Hematopoietic multipotent progenitor cell treated with erythropoietin and hydrocortisone succinate and interleukin-3 and kit ligand, for 4 days (in vitro differentiated cells): Measurements from ENCODE around the gene ARMH3.
A peak's percentile ranks its signal among the peaks of the same experiment; 100 is the strongest.

ENCODE experiments used
- DNase-seq: peaks from one replicate; pipeline ENCODE4 v3.0.0-alpha.2; 2015

Gene ARMH3

DNA sequence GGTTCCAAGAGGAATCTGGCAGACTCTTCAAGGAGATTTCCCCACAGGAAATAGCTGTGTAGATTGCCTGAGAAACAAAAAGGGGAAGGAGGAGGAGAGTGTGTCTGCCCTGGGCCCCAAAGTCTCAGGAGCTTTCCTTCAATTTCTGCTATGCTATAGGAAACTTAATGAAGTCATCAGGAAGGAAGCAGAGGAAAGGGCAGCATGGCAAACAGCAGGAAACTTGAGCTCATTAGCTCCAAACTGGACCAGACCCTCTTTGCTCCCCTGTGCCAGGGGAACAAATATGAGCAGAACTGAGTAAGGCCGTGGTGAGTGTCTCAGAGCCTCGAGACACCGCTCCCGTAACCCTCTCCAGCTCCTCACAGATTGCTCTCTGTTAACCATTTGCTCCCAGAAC is 207.6 kb downstream of the ARMH3 start:
- no peak for DNase-seq

- no peak for DNase-seq
These were observed 210.1 kb downstream of the ARMH3 start for GRCh38 chr10:101845893-101846292.

DNA sequence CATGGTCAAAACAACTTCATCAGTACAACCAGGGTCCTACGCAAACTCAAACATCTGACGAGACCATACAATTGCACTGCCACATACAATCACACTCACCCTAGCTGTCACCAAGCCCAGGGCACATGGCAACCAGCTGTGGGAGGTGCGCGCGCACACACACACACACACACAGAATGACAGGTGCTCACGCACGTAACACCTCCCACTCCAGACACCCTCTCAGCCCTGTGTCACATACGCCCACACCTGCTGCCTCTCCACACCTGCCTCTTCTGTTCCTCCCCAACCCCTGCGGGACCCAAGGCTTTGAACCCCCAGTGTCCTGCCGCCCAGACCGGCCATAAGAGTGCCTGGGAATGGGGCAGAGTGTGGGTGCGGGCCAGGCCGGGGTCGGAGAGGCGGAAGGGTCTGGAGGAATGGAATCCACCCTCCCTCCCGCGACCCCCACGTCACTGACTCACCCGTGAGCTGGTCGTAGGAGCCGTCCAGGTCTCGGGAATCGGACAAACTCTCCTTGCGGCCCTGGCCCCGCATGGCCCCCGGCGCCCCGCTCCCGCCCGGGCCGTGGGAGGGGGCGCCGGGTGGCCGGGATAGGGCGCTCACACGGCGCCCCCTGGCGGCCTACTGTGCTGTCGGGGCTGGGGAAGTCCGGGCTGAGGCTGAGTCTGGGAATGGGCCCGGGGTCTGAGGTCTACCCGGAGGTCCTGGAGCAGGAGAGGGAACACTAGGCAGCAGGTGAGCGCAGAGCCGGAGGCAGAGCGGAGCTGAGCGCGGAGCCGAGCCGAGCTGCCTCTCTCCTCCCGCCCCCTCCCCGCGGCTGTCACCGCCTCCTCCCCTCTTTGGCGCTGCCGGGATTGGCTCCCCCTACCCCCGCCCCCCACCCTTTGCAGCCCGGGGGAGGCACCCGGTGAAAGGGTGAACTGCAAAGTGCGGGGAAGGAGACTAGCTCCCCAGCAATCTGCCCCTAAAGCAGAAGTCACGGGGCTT is 212.6 kb downstream of the ARMH3 start, which contains the start of gene KCNIP2:
Gene KCNIP2, minus strand, starts transcription at position 769 of the 990 bp plus-strand sequence. Its CDS starts 232 bp downstream, at position 537.
- DNase-seq = peak; percentile 68

GRCh38 chr10:101841826-101842225 is 214.1 kb downstream of the ARMH3 start:
- DNase-seq = no peak

- peak; percentile 94 for DNase-seq
These were observed 215.1 kb downstream of the ARMH3 start for GRCh38 chr10:101840741-101841453.

DNA sequence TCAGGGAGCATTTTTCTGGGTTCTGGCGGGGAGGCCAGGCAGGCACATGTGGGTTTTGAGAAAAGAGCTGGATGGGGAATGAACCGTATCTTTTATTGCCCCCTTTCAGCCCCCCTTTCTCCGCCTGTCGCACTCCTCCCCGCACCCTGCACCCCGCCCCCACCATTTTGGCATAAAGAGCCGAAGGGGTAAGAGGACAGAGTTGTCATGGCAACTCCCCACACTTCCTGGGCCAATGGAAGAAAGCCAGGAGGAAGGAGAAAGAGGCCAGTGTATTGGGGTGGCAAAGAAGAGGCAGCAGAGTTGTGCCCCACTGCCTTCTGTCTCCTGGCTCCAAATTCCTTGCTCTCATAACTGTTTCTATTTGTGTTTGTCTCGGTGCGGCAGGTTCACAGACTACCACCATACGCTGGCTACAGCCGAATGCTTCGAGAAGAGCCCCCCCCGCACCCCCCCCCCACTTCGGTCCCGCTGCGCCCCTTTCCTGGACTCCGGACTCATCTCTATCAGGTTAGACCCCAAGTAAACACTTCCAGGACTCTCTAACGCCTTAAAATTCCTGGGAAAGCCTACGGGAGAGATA is 215.8 kb downstream of the ARMH3 start:
- DNase-seq = peak; percentile 47

DNA sequence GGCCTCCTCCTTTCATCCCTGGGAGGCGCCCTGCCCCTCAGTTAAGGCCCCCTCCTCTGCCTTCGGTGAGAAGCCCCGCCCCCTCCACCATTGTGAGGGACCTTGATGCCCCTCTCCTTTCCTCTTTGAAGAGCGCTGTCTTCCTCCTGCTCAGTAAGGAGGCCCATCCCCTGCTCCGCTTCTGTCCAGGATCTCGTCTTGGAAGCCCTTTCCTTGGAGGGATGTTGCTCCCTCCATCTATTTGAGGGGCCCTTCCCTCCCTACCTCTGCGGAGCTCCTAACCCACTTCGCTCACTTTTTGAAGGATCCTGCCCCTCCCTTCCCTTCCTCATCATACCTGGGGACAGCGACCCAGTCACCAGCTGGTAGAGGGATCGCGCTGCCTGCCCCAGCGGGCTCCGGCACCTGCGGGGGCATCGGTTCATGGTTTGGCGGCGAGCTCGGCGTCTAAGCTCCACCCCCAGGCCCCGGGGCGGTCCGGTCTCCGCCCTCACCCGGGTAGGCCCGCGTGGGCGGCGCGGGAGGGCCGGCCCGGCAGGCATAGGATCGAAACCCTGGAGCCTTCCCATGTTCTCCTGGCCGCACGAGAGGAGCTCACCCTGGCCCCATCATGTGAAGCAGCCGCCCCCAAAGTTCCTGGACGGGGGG is 216.4 kb downstream of the ARMH3 start:
- DNase-seq = peak; percentile 72

DNA sequence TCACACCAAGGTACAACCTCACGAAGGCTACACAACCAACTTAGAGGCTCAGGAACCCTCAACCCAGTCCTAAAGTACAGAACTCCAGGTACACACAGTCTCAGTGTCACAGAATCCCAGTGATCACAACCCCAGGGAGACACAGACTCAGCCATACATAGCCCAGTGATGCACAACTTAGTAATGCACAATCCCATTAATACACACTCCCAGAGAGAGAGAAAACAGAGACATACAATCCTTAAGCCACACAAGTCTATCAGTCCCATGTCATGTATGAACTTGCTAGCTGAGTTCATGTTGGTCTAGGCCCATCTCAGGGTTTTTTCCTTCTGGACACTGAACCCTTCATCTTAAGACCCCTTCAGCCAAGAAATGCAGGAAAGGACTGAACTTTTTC is 217.0 kb downstream of the ARMH3 start:
- no peak for DNase-seq

- no peak for DNase-seq
These were observed 217.5 kb downstream of the ARMH3 start for GRCh38 chr10:101838416-101838970.

DNA sequence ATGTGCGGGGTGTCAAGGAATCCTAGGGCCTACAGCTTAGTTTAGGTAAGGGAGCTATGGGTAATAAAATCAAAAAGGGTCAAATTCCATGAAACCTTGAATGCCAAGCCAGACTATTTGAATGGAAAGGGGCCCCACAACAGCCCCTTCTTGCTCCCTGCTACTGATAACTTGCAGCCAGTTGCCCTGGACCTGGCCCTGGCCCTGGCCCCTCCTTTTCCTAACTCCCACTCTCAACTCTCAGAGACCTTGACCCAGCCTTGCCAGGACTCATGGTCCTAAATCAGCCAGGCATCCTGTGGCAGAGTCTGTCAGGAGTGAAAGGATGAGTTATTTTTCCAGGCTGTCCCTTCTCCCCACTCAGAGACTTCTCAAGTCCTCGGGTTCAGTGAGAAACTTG is 218.2 kb downstream of the ARMH3 start:
- DNase-seq = no peak

DNA sequence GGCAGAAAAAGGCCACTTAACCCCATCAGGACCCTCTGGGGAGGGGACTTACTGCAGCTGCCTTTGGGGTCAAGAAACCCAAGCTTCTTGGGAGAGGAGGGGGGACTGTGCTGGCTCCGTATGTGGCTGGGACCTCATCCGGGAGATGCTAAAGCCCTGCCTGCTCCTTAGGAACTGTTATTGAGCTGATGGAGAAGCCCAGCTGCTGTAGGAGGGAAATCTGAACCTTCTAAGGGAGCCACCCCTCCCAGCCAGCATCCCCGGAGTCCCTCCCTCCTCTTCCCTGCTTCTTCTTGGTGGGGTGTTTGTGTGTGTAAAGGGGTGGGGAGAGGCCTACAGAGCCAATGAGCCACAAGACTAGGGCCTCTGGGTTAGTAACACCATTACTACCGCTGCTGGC is 220.6 kb downstream of the ARMH3 start:
- DNase-seq = no peak

DNA sequence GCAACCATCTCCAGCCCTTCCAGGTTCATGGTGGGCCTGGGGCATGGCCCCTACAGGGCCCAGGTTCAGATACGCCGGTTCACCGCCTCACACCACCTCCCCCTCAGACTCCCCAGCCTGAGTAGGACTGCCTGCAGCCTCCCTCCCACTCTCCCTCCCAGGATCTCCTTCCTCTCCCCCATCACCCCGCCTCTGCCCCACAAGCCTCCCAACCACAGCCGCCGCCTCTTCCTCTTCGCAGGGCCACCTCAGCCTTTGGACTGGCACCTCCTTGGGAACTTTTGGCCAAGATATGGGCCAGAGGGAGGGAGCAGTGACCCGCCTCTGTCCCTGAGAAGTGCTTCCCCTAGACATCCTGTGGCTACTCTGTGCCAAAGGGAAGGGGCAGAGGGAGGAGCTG is 221.6 kb downstream of the ARMH3 start:
- DNase-seq = peak; percentile 87

- DNase-seq = no peak
These were observed 222.5 kb downstream of the ARMH3 start for GRCh38 chr10:101833466-101833865.

DNA sequence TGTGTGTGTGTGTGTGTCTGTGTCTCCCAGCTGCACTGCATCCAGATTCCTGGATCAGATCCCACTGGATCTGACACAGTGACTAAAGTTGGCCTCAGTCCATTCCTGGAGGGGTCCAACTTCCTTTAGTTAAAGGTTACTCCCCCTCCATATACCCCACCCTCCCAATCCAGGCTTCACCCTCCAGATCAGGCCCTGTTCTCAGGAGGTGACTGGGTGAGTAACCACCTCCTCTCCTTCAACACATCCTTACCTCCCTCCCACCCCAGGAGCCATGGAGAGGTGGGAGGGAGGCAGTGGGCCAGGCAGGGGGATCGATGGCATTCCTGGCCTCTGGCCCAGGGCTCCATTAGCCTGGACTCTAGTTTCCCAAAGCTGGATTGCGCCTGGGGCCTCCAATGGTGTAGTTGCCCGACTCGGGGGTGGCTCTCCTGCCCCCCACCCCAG is 223.6 kb downstream of the ARMH3 start:
- no peak for DNase-seq

- DNase-seq = no peak
These were observed 224.7 kb downstream of the ARMH3 start for GRCh38 chr10:101831169-101831811.

DNA sequence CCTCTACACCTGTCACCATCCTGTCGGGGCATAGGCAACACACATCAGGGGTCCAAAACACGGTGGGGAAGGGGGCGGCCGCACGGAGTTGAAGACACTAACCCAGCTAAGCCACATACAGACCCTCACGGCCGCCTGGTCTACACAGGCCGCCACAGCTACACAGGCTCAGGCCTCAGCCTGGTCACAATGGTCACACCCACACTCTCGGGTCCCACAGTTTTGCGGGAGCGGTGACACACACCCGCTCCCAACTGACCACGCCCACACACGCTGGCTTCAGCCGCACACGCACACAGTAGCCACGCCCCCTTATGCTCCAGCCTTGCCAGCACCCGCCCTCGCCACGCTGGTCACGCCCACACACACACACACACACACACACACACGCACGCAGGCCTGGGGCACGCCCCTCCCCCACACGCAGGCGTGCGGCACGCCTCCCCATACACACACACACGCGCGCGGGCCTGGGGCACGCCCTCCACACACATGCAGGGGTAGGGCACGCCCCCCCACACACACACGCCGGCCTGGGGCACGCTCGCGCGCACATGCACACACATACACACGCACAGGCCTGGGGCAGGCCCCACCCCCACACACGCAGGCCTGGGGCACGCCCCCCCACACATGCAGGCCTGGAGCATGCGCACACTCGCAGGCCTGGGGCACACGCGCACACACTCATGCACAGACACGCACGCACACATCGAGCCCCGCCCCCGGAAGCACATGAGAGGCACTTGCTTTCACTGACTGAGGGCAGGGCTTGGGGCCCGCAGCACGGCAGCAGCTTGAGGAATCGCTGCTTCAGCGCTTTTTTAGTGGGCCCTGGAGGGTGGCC is 225.4 kb downstream of the ARMH3 start:
- DNase-seq = peak; percentile 97

DNA sequence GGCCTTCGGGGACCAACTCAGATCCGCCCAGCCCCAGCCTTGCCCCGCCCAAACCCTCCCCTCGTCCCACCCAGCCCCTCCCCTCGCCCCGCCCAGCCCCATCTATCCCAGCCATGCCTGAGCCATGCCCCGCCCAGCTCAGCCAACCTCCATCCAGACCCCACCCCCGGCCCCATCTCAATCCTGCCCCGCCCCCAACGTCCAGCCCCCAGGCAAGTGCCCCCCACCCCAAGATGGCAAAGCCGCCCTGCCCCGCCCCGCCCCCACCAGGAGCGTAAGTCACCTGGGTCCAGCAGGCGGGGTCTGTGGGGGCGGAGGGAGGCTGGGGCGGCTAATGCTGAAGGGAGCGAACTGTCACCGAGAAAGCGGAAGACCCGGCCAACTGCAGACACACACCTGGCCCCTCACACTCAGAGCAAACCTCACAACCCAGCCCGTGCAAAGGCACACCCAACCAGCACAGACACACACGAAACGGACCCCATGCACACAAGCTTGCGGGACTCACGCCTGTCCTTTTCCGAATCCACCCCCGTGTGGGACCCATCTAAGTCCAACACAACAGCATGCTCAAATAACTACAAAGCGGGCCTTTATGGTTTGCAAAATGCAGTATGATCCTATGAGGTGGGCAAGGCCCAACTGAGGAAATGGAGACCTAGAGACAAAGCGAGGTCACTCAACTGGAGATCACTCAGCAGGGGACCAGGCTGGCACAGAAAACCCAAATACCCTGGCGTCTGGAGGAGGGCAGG is 226.2 kb downstream of the ARMH3 start:
- peak; percentile 86 for DNase-seq

DNA sequence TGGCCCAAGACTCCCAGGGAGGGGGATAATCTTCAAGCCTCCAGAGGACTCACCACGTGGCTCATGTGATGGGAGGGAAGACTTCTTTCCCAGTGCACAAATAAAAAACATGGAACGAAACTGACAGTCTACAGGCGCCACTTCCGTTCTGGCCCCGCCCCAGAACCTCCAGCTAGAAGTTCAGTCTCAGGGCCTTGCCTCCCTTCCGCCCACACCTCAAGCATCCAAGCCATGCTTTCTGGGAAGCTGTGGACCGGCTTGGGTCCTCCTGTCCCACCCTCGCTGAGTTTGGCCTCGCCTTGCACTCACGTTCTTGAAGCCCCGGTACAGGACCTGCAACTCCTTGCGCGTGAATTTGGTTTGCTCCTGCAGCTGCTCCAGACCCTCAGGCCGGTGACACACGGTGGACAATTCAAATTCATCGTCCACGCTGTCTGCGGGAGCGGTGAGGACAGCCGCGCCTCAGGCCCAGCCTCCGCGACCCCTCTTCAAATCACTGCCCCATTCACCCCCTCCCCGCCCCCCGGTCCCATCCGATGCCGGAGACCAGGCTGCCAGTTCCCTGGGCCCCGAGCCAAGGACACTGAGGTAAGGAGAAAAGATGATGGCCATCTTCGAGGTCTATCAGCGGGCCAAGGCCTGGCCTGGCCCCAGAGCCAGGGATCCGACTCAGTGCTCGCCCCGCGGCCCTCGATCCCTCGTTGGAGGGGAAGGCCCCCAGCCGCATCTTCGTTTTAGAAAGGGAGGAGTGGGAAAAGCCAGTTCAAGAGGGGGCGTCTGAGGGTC is 227.0 kb downstream of the ARMH3 start:
- no peak for DNase-seq

DNA sequence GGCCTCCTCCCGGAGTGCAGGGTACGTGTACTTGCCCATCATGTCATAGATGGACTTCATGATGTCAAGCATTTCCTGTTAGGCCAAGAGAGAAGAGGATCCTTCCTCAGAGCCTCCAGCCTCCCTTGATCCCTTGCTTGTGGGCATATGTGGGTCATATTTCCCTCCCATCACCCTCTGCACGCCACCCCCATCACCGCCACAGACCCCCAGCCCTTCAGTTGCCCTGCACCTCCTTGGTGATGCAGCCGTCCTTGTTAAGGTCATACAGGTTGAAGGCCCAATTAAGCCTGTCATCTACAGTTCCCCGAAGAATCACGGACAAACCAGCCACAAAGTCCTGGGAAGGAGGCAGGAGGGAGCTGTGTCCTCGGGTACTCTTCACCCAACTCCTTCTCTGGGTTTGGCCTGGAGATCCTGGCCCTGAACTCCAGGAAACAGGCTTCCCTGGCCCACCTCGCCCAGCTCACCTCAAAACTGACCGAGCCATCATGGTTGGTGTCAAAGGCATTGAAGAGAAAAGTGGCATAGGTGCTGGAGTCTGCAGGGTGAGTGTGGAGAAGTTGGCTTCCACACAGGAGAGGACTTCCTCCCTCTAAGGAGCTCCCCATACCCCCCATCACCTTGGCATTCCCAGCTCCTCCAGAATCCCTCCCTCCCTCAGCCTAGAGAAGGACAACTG is 227.9 kb downstream of the ARMH3 start:
- no peak for DNase-seq
